ENCODE results near the gene VRK1. TPM values are rescaled to one million over a fixed set of nuclear protein-coding genes. Genes with fewer than 3 reads are reported as not detected.

Gene VRK1
- total and polyA plus RNA-seq, 10 of the 15 experiments (the other 5 are each of a cell fraction or from before 2014, with no cell fraction given), result 50.9 to 137 (median 84.7) TPM

- TF ChIP-seq NFXL1 (IDR thresholded peaks at IDR 0.05; ENCODE audit: borderline replicate concordance) (no peak), NFYA (IDR thresholded peaks at IDR 0.05; ENCODE audit: borderline replicate concordance, low read depth, low read length) (no peak), NKRF (conservative IDR thresholded peaks at IDR 0.05) (no peak)
These were observed 133.3 kb downstream of the VRK1 start (continued) for GRCh38 chr14:96930526-96930925.

Data from GM12878 (cell line).